ENCODE data around the gene EEPD1.

The EEPD1 gene

GRCh38 chr7:36192053-36192824 is 39.2 kb downstream of the EEPD1 start:
- no peak for FAIRE-seq

- no peak for FAIRE-seq
These were observed 39.8 kb downstream of the EEPD1 start for GRCh38 chr7:36192877-36193276.

- no peak for FAIRE-seq
These were observed 45.8 kb downstream of the EEPD1 start for GRCh38 chr7:36198854-36199266.

GRCh38 chr7:36199329-36199728 is 46.3 kb downstream of the EEPD1 start:
- FAIRE-seq, result no peak

GRCh38 chr7:36201122-36201723 is 48.2 kb downstream of the EEPD1 start:
- no peak for FAIRE-seq

GRCh38 chr7:36202398-36202797 is 49.3 kb downstream of the EEPD1 start:
- FAIRE-seq, result no peak

- FAIRE-seq, result no peak
These were observed 50.2 kb downstream of the EEPD1 start for GRCh38 chr7:36203071-36203790.

- no peak for FAIRE-seq
These were observed 51.1 kb downstream of the EEPD1 start for GRCh38 chr7:36204044-36204663.

GRCh38 chr7:36204929-36205635 is 52.0 kb downstream of the EEPD1 start:
- no peak for FAIRE-seq

- FAIRE-seq, result no peak
These were observed 52.7 kb downstream of the EEPD1 start for GRCh38 chr7:36205803-36206202.

GRCh38 chr7:36207451-36208291 is 54.6 kb downstream of the EEPD1 start:
- no peak for FAIRE-seq

- no peak for FAIRE-seq
These were observed 55.4 kb downstream of the EEPD1 start for GRCh38 chr7:36208426-36208825.

GRCh38 chr7:36208997-36209813 is 56.2 kb downstream of the EEPD1 start:
- no peak for FAIRE-seq

- no peak for FAIRE-seq
These were observed 56.7 kb downstream of the EEPD1 start for GRCh38 chr7:36209814-36210183.

GRCh38 chr7:36210291-36210922 is 57.4 kb downstream of the EEPD1 start:
- no peak for FAIRE-seq

- no peak for FAIRE-seq
These were observed 61.8 kb downstream of the EEPD1 start for GRCh38 chr7:36214608-36215456.

GRCh38 chr7:36215457-36215765 is 62.4 kb downstream of the EEPD1 start:
- no peak for FAIRE-seq

GRCh38 chr7:36216063-36216684 is 63.1 kb downstream of the EEPD1 start:
- FAIRE-seq, result no peak
